ENCODE results near the gene PRKCA.

- TF ChIP-seq, protein P1, sequence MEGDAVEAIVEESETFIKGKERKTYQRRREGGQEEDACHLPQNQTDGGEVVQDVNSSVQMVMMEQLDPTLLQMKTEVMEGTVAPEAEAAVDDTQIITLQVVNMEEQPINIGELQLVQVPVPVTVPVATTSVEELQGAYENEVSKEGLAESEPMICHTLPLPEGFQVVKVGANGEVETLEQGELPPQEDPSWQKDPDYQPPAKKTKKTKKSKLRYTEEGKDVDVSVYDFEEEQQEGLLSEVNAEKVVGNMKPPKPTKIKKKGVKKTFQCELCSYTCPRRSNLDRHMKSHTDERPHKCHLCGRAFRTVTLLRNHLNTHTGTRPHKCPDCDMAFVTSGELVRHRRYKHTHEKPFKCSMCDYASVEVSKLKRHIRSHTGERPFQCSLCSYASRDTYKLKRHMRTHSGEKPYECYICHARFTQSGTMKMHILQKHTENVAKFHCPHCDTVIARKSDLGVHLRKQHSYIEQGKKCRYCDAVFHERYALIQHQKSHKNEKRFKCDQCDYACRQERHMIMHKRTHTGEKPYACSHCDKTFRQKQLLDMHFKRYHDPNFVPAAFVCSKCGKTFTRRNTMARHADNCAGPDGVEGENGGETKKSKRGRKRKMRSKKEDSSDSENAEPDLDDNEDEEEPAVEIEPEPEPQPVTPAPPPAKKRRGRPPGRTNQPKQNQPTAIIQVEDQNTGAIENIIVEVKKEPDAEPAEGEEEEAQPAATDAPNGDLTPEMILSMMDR (IDR thresholded peaks at IDR 0.05): no peak
- TF ChIP-seq POLR2A (IDR thresholded peaks at IDR 0.05): no peak
These were observed 147.1 kb downstream of the PRKCA start for GRCh38 chr17:66449418-66449977.
